Fibroblast of mammary gland (primary cell): ENCODE data around the gene PIGQ.

Experiments used
- DNase-seq: peaks from one replicate; pipeline ENCODE4 v3.0.0-alpha.2; 2010; ENCODE audit warnings: low read depth
- H3K4me3 ChIP-seq: 2 replicates; pipeline ENCODE4 v1.5.1; 2011; ENCODE audit warnings: low read depth, mild to moderate bottlenecking, low read length, moderate library complexity; ENCODE audit not compliant: control insufficient read depth
- TF ChIP-seq, protein P1 (sequence below): conservative IDR thresholded peaks from 2 replicates; pipeline ENCODE4 v1.5.1; 2011; ENCODE audit warnings: low read depth, low read length, inconsistent platforms; ENCODE audit not compliant: control insufficient read depth, insufficient read depth

The PIGQ gene

DNA sequence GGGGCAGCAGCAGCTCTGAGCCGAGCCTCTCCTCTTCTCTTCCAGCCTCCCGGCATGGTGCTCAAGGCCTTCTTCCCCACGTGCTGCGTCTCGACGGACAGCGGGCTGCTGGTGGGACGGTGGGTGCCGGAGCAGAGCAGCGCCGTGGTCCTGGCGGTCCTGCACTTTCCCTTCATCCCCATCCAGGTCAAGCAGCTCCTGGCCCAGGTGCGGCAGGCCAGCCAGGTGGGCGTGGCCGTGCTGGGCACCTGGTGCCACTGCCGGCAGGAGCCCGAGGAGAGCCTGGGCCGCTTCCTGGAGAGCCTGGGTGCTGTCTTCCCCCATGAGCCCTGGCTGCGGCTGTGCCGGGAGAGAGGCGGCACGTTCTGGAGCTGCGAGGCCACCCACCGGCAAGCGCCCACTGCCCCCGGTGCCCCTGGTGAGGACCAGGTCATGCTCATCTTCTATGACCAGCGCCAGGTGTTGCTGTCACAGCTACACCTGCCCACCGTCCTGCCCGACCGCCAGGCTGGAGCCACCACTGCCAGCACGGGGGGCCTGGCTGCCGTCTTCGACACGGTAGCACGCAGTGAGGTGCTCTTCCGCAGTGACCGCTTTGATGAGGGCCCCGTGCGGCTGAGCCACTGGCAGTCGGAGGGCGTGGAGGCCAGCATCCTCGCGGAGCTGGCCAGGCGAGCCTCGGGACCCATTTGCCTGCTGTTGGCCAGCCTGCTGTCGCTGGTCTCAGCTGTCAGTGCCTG is 4.4 kb downstream of the PIGQ start:
- TF ChIP-seq, protein P1, sequence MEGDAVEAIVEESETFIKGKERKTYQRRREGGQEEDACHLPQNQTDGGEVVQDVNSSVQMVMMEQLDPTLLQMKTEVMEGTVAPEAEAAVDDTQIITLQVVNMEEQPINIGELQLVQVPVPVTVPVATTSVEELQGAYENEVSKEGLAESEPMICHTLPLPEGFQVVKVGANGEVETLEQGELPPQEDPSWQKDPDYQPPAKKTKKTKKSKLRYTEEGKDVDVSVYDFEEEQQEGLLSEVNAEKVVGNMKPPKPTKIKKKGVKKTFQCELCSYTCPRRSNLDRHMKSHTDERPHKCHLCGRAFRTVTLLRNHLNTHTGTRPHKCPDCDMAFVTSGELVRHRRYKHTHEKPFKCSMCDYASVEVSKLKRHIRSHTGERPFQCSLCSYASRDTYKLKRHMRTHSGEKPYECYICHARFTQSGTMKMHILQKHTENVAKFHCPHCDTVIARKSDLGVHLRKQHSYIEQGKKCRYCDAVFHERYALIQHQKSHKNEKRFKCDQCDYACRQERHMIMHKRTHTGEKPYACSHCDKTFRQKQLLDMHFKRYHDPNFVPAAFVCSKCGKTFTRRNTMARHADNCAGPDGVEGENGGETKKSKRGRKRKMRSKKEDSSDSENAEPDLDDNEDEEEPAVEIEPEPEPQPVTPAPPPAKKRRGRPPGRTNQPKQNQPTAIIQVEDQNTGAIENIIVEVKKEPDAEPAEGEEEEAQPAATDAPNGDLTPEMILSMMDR = no peak
- DNase-seq = no peak
- no peak overlapping the region for H3K4me3 ChIP-seq

DNA sequence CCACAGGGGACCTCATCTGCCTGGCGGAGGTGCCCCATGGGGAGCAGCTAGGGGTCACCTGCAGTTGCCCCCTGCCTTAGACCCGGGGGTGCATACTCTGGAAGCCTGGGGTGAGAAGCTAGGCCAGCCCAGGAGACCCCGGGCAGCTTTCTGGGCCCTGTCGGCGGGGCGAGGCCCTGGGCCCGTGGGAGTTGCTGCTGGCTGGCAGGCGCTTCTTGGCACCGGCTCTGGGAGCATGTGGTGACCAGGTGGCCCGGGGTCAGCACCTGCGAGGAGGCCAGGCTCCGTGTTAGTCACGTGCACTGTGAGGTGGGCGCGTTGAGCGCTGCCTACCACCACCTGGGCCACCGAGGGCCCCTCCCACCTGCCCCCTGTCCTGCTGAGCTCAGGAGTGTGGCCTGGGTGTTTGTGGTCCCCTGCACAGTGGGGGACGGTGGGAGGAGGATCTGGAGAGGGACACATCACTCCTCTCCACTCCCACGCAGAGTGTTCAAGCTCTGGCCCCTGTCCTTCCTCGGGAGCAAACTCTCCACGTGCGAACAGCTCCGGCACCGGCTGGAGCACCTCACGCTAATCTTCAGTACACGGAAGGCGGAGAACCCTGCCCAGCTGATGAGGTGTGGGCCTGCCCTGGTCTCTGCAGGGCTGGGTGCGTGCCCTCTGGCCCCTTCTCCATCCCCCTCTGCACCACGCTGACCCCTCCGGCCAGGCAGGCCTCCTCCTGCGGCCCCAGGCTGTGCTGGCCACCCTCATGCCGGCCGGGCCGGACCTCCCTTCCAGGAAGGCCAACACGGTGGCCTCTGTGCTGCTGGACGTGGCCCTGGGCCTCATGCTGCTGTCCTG is 5.8 kb downstream of the PIGQ start:
- no peak for DNase-seq
- no peak overlapping the region for H3K4me3 ChIP-seq
- TF ChIP-seq, protein P1 = no peak

DNA sequence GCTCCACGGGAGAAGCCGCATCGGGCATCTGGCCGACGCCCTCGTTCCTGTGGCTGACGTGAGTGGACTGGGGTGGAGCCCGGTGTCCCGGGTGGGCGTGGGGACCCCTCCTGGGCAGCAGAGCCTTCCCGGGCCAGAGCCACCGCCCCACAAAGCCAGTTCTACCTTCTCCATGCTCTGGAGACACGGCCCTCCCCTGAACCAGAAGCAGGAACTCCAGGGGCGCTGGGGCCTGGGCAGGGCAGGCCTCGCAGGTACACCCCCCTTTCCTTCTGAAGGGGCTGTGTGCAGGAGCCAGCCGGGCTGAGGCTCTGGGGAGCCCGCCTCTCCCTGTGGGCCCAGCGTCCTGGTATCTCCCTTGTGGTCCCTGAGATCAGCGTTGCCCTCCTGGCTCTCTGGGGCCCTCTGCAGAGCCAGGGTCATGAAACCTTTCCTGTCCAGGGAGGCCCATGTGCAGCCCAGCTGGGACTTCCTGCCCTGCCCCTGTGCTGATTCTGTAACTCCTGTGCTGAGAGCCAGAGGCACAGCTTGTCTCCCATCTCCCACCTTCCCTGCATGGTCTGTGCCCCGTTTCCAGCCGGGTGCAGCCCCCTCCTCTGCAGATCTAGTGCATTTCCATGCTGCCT is 6.5 kb downstream of the PIGQ start:
- TF ChIP-seq, protein P1 = no peak
- H3K4me3 ChIP-seq = no peak overlapping the region
- DNase-seq = no peak

DNA sequence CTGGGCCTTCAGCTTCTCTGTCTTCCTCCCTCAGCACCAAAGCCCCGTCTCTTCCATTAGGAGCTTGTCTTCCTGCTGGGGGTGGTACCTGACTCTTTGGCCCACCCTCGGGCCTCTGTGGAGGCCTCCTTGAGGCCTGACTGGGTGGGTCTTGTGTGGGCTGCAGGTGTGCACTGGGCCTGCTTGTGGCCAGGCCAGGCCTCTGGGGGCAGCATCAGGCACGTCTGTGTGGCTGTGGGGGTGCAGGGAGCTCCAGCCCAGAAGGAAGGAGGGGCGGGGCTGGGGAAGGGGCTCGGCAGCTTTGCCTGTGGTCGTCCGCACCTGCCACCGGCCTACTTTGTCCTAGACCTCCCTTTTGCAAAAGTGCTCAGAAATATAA is 7.0 kb downstream of the PIGQ start:
- no peak overlapping the region for H3K4me3 ChIP-seq
- no peak for DNase-seq
- TF ChIP-seq, protein P1 = no peak

DNA sequence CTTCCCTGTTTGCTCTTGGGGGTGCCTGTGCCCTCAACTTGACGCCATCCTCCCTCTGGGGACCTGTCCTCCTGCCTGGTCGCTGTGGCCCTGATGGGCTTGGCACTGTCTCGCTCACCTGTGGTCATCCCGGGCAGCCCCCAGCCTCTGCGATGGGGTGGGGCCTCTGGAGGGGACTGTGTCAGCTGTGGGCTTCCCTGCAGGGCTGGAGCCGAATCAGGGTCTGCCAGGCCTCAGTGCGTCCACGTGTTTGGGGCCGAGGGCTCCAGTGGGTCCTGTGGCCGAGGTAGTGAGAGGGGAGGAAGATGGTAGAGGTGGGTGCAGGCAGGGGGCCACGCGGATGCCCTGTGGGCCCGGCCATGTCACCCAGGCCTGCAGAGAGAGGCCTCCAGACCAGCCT is 8.0 kb downstream of the PIGQ start:
- no peak overlapping the region for H3K4me3 ChIP-seq
- DNase-seq = no peak
- TF ChIP-seq, protein P1 = no peak

DNA sequence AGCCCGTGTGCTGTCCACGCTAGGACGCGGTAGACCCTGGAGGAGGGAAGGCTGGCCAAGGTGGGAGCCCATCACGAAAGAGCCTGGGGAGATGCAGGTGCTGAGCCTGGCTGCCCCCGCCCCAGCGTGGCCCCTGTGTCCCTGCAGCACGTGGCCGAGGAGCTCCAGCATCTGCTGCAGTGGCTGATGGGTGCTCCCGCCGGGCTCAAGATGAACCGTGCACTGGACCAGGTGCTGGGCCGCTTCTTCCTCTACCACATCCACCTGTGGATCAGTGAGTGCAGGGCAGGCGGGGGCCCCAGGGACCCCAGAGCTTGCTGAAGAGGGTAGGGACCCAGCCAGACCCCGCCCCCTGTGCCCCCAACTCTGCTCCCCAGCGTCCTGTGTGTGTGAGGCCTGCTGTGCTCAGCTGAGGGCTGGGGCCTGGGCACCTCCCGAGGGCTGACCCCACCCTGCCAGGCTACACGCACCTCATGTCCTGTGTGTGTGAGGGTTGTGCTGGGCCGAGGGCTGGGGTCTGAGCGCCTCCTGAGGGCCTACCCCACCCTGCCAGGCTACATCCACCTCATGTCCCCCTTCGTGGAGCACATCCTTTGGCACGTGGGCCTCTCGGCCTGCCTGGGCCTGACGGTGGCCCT is 8.6 kb downstream of the PIGQ start:
- TF ChIP-seq, protein P1 = no peak
- H3K4me3 ChIP-seq = no peak overlapping the region
- no peak for DNase-seq
